ENCODE results near the gene IDH3B.

- TF ChIP-seq POLR2A (IDR thresholded peaks at IDR 0.05) (no peak), CTCF (IDR thresholded peaks at IDR 0.05) (no peak)
Measured at GRCh38 chr20:2617099-2617714, 46.8 kb downstream of the IDH3B start.
